Astrocyte of the hippocampus (primary cell): ENCODE data around the gene RPSA.
"Not testable (repeated sequence)": the region's sequence is repeated elsewhere in the genome, so short reads cannot be mapped to it uniquely, and the experiment has no call there.

Experiments used
- DNase-seq: peaks from one replicate; pipeline ENCODE4 v3.0.0; 2011; ENCODE audit warnings: low read depth, low spot score

Gene RPSA

DNA sequence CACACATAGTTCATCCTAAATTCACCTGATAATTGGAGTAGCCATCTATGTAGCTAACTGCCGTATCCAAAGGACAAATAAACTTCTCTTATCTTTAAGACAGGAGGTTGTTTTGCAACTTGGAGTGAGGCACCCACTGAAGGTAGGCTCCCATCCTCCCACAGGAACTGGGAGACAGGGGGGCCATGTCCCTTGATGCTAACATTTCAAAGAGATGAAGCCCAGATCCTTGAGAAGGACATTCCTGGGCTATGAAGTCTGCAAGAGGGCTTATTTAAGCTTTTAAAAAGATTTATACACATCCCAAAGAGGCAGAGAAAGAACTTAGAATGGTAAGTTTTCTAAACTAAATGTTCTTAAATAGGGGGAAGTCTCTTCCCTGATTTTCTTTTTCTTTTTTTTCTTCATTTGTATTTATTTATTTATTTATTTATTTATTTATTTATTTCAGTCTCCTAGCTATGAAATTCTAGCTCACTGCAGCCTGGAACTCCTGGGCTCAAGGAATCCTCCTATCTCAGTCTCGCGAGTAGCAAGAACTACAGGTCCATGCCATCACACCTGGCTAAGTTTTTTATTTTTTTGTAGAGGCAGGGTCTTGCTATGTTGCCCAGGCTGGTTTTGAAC is 48.2 kb downstream of the RPSA start:
- DNase-seq: no peak

GRCh38 chr3:39456159-39456558 is 49.6 kb downstream of the RPSA start:
- DNase-seq: no peak

- DNase-seq: no peak
These were observed 50.8 kb downstream of the RPSA start for GRCh38 chr3:39457361-39457760.

DNA sequence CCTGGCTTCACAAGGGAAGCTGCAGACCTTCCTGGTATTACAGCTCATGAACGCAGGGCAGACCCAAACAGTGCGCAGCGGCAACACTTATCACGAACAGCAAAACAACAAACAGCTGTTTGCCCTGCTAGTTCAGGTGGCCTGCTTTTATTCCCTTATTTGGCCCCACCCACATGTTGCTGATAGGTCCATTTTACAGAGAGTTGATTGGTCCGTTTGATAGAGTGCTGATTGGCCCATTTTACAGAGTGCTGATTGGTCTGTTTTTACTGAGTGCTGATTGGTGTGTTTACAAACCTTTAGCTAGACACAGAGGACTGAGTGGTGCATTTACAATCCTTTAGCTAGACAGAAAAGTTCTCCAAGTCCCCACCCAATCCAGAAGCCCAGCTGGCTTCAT is 52.1 kb downstream of the RPSA start:
- not testable (repeated sequence) for DNase-seq

DNA sequence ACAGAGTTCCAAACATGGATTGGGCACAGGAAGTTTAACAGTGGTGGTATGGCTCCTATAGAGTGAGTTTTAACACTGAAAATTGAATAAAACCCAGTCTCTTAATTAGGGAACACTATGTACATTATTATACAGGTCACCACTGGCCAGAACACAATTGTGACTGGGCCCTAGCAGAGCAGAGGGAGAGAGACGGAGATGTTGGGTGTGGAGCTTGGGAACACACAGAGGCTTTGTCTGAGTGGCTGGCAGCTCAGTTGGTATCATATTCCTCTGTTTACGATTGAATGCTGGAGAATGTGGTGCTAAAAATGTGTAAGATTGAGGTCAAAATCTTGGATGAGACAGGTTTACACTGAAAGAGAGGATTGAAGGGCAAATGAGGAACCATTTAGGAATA is 54.2 kb downstream of the RPSA start:
- DNase-seq: no peak
